GM19438 (cell line): ENCODE data around the gene OBP2A.

Experiments
- ATAC-seq: cut with Tn5 transposase; IDR thresholded peaks from one replicate; pipeline ENCODE4 v1.9.1; 2021; ENCODE audit warnings: low read depth; ENCODE audit not compliant: unreplicated experiment

OBP2A gene

DNA sequence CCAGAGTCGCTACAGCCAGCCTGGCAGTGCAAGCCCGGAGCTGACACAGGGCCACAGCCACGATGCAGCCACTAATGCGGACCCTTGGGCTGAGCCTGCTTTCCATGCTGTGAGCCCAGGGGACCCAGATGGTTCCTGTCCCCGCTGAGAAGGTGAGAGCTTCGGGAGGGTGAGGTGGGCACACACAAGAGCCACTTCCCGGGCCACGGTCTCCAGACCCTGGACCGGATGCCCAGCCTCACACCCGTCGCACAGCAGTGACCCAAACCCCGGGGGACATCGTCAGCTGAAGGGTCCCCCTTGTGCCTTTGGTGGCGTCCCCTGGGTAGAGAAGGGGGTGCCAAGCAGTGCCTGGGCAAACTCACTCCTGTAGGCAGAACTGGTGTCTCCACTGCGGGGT lies 29.0 kb downstream of the OBP2A start:
- no peak for ATAC-seq

- ATAC-seq, result no peak
Observed at GRCh38 chr9:135575995-135576631, 30.2 kb downstream of the OBP2A start.

GRCh38 chr9:135577256-135577655 lies 31.3 kb downstream of the OBP2A start:
- no peak for ATAC-seq

GRCh38 chr9:135579356-135579755 lies 33.4 kb downstream of the OBP2A start:
- no peak for ATAC-seq

DNA sequence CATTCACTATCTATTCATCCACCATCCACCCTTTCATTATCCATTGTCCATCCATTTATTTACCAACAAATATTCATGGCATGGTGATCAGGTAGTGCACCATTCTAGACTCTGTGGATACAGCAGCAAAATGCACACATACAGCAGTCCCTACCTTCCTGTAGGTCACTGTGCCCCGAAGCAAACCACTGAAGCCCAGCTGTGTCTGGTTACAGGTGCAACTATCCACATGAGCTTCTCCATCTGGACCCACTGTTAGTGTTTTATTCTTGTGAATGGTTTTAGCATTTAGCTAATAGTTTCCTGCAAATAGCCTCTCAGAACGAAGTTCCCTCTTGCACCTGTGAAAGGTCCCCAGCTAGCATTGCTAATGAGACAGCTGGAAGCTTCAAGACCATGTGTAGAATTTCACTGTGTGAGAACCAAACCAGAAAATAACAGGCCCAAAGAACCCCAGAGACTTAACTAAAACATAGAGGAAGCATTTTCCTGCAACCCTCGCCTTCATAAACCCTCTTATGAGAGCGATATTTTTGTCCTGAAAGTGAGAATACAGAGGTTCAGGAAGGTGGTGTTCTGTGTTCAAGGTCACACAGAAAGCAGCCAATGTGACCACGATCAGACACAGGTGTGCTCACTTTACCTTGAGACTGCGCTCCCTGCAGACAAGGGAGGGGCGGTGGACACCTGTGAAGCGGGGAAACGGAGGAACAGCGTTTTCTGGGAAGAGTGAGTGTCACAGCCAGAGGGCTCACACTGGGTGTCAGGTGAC lies 34.1 kb downstream of the OBP2A start:
- ATAC-seq, result no peak

DNA sequence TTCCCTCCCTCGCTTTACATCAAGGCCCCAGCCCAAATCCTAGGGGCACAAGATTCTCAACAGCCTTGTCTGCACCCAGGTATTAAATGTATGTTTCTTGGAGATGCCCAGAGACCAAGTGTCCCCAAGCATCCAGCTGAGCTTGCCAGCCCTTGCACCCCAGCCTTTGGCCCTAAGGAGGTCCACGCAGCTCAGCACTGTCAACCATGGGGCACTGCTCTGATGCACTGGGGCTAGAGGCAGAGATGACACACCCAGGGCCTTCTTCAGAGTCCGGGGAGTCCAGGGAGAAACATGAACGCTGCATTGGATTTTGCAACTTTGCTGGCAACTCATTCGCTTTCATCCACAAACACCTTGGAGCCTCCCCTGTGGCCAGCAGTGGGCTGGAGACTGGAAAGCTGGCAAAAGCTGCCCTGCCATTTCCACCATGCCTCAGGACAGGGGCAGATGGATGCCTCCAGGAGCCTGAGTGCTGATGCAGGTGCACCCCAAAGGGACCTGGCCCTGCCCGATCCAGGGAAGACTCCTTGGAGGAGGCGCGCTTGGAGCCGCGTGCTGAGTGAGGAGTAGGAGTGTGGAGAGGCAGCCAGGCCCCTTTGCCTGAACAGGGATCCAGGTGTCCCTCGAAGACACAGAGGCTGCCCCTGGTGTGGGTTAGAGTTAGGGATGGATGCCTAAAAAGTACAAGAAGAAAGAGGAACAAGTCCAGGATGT lies 34.9 kb downstream of the OBP2A start:
- no peak for ATAC-seq

- ATAC-seq, result no peak
Observed at GRCh38 chr9:135581636-135582426, 35.9 kb downstream of the OBP2A start.

- ATAC-seq, result no peak
Observed at GRCh38 chr9:135582541-135582940, 36.6 kb downstream of the OBP2A start.

DNA sequence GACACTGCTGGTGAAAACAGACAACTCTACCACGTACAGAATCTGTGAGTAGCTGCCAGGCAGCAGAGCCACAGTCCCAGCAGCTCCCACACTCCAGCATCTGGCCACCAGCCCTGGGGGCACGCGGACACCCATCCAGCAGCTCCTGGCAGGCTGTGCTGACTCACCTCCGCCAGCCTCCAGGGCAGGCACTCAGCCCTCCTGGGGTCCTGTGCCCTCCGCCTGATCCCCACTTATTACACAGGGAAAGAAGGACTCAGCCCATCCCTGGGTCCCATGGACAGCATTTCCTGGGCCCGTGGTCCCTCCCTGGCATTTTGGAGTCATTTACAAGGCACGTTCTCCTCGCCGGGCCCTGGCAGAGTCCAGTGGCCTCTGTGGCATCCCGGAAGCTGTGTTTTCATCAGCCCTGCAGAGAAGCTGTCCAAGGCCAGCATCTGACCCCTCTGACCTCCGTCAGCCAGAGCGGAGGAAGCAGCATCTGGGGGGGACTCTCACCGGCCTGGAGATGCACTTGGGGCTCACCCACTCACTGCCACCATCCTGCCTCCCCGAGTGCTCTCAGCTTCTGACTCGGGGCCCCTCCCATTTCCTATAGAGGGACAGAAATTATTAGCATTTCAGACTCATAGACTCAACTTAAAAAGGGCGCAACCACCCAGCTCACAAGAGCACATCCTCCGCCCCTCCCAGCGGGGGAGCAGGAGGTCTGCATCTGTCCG lies 37.2 kb downstream of the OBP2A start:
- ATAC-seq, result no peak

DNA sequence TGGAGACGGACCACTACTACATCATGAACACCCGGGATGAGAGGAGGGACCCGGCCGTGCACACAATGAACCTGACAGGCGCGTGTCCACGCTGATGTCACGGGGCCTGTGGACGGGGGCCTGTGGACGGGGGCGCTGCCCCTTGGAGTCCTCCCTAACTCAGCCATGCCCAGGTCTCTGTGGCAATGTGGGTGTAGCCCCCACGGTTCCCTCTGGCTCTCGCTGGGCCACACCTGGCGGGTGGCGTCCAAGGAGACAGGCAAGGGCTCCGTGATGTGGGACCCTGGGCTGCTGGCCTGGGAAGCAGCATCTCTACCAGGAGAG lies 37.7 kb downstream of the OBP2A start:
- ATAC-seq, result no peak

- no peak for ATAC-seq
Observed at GRCh38 chr9:135584371-135584770, 38.4 kb downstream of the OBP2A start.

DNA sequence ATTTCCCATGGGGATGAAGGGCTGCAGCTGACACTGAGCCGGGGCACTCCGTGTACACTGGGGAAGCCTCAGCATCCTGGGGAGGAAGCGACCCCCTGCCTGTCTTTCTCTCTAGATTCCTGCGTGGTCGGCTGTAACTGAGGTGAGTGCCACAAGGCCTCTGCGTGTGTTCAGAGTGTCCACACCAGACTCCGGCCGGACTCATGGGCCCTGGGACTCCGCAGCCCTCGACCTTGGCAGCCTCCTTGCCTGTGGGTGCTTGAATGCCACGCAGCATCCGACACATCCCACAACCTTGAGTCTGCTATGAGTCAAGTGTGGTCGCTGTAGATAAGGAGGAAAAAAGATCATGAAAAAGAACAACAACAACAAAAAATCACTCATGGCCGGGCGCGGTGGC lies 39.0 kb downstream of the OBP2A start:
- ATAC-seq, result no peak

DNA sequence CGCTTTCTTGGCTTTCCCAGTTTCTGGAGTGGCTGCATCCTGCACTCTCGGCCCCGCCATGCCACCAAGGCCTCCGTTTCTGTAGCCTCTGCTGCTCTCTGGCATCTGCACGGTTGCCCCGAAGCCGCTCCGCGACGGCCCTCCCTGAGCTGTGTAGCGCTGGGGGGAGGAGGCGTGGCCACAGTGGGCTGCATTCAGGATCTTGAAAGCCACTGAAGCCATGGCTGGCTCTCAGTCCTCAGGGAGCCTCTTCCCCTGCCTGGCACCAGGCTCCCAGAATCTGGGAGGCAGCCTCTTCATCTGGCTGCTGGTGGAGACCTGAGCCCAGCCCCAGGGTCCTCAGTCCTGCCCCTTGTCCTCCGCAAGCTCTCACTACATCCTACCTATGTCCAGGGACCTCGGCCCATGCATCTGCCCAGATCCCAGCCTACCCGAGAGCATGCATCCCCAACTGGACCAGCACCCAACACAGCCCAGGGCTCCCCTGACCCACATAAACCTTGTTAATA lies 40.7 kb downstream of the OBP2A start:
- no peak for ATAC-seq

GRCh38 chr9:135587658-135588057 lies 41.7 kb downstream of the OBP2A start:
- no peak for ATAC-seq

DNA sequence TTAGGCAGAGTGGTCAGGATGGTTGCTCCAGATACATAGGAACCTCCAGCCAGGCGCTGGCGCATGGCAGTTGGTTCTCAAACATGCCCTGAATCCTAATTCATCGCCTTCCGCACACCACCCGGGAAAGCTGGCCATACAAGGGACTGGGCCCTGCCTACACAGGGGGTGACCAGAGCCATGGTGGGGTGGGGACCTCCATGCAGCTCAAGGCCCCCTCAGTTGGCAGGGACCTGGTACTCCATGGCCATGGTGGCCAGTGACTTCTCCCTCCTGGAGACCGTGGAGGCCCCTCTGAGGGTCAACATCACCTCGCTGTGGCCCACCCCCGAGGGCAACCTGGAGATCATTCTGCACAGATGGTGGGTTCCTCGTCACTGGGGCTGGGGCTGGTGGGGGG lies 42.4 kb downstream of the OBP2A start:
- no peak for ATAC-seq

GRCh38 chr9:135588886-135589595 lies 43.1 kb downstream of the OBP2A start:
- no peak for ATAC-seq

- no peak for ATAC-seq
Observed at GRCh38 chr9:135589596-135590485, 43.9 kb downstream of the OBP2A start.

DNA sequence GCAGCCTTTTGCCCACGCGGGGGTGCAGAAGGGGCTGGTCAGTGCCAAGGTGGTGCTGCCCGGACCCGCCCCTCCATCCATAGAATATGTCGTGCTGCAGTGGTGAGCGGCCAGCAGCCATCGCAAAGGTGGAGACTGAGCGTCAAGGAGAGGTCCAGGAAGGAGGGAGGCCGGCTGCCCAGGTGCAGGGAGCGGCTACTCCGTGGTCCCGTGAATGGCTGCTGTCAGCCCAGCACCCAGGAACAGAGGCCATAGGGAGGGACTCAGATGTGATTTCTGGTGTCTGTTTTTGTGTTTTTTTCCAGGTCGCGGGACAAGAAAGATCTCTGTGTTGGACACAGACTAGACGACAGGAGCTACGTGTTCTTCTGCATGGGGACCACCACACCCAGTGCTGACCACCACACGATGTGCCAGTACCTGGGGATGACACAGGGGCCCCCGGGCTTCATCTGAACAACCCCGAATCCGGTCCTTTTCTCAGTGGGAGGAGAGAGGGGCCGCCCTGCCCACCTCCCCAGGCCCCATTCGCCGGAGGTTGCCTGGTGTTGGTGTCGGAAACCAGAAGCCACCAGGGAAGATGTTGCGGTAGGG lies 44.7 kb downstream of the OBP2A start:
- no peak for ATAC-seq
